Amniotic stem cell (primary cell): Measurements from ENCODE around the gene TXNL4A.

Experiments used
- DNase-seq: peaks from one replicate; lab custom pipeline; 2025; lab: John Stamatoyannopoulos, UW

The TXNL4A gene

DNA sequence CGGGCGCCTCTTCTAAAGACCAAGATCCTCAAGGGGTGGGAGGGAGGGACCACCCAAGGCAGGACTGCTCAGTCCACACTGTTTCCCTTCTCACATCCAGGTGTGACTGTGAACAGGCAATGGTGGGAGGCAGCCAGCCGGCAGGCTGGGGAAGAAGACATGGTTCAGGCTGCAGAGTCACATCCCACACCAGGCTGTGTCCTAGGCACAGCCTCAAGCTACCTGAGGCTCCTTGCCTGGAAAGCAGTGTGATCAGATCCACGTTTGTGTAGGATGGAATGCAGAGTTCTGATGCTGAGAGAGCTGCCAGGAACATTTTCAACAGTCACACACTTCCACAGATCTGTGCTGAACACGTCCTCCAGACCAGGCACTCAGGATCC lies 53.3 kb downstream of the TXNL4A start:
- DNase-seq, result no peak

- DNase-seq, result no peak
Measured at GRCh38 chr18:79934311-79935097, 53.9 kb downstream of the TXNL4A start.

DNA sequence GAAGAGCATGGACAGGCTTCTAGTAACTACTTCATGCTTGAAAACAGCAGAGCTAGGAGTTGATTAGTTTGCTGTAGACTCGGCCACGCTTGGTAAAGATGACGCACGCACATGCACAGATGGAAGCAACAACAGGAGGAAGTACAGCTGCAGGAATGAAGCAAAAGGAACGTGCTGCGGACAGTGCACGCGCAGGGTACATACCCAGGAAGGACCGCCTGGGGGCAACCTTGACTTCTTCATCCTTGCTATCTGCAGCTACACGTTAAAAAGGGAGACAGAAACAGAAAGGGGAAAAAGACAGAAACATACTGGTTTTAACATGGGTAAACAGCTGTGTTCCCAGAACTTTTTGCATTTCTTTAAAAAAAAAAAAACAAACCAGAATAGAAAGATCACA lies 54.6 kb downstream of the TXNL4A start:
- no peak for DNase-seq

DNA sequence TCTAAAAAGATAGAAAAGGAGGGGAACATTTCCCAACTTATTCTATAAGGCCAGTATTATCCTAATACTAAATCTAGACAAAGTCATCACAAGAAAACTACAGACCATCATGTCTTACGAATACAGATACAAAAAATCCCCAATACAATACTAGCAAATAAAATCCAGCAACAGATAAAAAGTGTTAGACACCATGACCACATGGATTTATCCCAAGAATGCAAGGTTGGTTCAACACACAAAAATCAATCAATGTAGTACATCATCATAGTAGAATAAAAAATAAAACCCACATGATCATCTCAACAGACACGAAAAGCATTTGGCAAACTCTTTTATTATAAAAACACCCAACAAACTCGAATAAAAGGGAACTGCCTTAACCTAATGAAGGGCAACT lies 55.5 kb downstream of the TXNL4A start:
- no peak for DNase-seq

- DNase-seq, result no peak
Measured at GRCh38 chr18:79931475-79931874, 56.9 kb downstream of the TXNL4A start.

GRCh38 chr18:79930020-79930642 lies 58.2 kb downstream of the TXNL4A start:
- DNase-seq, result no peak

DNA sequence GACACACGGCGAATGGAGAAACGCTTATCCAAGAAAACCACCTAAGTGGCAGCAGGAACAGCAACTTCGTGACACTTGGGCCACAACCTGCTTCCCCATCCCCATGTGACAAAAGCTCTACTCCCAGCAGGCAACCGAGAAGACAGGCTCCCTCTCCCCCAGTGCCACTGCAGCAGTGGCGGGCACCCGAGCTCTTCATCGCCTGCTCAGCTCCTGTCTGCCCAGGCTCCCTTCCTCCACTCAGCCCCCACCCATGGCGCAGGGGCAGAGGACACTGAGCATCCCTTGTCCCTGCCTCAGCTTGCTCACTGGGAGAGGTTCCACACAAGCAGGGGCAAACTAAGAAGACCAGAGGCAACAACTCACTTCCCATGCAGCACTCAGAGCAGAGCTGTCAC lies 59.8 kb downstream of the TXNL4A start:
- DNase-seq, result no peak

- no peak for DNase-seq
Measured at GRCh38 chr18:79927607-79928562, 60.5 kb downstream of the TXNL4A start.

- DNase-seq, result no peak
Measured at GRCh38 chr18:79926715-79927606, 61.4 kb downstream of the TXNL4A start.

GRCh38 chr18:79926306-79926705 lies 62.1 kb downstream of the TXNL4A start:
- DNase-seq, result no peak

DNA sequence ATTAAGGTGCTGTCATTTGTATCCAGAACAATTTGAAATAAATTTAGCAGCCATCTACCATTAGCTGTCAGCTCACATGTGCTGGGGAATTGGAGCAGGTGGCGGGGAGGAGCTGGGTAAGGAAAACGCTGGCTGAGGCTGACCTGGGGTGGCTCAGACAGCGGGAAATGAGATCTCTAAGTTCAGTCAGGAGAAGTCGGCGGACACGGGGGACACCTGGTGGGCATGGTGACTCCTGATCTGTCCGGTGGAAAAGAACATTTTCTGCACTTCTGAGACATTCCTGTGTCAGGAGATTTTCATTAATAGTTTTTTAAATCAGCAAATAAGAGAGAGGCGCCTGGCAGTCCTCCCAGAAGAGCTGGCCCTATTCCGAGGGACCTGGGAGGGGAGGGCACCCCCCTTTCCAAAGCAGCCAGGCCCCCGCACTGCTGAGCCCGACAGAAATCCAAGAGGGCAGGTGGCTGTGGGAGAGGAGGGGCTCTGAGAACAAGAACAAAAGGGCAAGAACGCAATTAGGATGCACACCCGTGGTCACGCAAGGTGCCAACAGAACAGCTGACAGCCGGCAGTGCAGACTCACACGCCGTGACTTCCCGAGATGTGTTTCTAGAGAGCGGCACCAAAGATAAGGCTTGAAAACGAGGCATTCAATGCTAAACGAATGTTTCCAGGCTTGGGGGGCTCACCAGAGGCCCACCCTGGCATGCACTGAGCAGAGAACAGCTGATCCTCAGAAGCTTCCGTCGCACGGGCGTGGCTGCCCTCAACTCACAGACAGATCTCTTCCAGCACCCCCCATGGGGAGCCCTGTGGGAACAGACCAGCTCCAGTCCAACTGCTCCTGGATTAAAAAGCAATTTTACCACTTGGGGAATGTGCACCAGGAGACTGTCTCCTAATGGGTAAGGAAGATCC lies 63.3 kb downstream of the TXNL4A start:
- DNase-seq, result no peak

- DNase-seq, result no peak
Measured at GRCh38 chr18:79923896-79924585, 64.3 kb downstream of the TXNL4A start.

GRCh38 chr18:79922971-79923411 lies 65.4 kb downstream of the TXNL4A start:
- no peak for DNase-seq

DNA sequence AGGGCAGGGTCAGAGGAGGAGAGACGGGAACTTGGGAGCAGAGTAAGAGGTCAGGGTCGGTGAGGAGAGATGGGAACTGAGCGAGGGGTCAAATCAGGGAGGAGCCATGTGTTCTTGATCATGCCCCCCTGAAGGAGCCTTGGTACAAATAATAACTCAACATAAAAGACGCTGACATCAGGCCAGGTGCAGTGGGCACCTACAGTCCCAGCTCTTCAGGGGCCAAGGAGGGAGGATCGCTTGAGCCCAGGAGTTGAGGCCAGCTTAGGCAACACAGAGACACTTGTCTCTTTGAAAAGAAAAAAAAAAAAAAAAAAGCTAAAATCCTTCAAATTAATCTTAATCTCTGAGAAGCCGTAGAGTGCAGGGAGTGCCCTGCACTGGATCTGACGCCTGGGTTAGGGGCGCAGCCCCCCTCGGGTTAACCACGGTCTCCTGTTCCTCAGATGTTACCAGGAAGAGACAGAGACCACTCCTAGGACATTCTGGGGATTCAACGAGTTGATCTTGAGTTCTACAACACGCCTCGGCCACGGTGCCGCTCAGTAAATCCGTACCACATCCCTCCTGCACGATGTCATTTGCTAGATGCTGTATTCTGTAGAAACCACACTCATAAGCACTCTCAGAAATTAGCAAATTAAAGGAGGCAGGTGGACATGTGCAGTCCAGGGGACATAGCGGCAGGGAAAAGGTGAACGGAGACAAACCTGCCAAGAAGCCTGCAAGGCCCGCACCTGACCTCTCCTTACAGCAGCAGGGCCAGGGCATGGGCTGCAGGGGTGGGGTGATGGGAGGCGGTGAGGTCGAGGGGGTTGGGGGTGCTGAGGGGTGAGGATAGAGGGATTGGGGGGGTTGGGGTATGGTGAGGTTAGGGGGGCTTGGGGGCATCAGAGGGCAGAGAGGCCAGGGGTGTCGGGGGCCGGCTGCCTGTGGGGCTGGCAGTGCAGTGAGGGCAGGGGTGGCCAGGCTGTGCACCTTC lies 66.1 kb downstream of the TXNL4A start:
- DNase-seq, result no peak
